GM12878 (cell line): ENCODE results near the gene ANXA2R. TPM values are rescaled to one million over a fixed set of nuclear protein-coding genes. Genes with fewer than 3 reads are reported as not detected.
A peak's percentile ranks its signal among the peaks of the same experiment; 100 is the strongest.

ENCODE experiments used
- LARP7 ChIP-seq: fragments of 450-650 bp; IDR thresholded peaks from 2 replicates; pipeline ENCODE4 v1.6.1; 2017; ENCODE audit warnings: mild to moderate bottlenecking
- SIN3A ChIP-seq: IDR thresholded peaks from 2 replicates; pipeline ENCODE4 v1.6.1; 2012; ENCODE audit warnings: low read depth, low read length, improper control_type of control experiment
- ZBED1 ChIP-seq: IDR thresholded peaks from 2 replicates; pipeline ENCODE4 v1.6.1; 2016; ENCODE audit warnings: borderline replicate concordance
- ZNF24 ChIP-seq: fragments of 450-650 bp; IDR thresholded peaks from 2 replicates; pipeline ENCODE4 v1.6.1; 2017; ENCODE audit warnings: antibody characterized with exemption, mild to moderate bottlenecking
- polyA plus RNA-seq, 11 experiments: library from polyadenylated mRNA; depleted of rRNA in 4 of 11; unstranded in 6 of 11; stranded (reverse) in 5 of 11; fragments of >200 nt; fragmentation: Nextera tagmentation in 4 of 11; fragmentation: Illumina TruSeq in 1 of 11; extraction: Ambion mirVana in 4 of 11; extraction: Trizol in 1 of 11; gene quantifications; 1 replicate in 1 of 11; 2 replicates in 10 of 11; pipeline versions ENCODE4 v1.2.1 to v1.2.3, GENCODE V29; 2011 to 2016; ENCODE audit warnings: inconsistent platforms in 2 of 11, missing spikeins in 2 of 11, low read depth in 1 of 11
- total RNA-seq, 4 experiments: library from RNA; depleted of rRNA in 3 of 4; stranded (reverse); fragments of >200 nt in 3 of 4; fragmentation: Illumina TruSeq in 1 of 4; extraction: Trizol in 1 of 4; gene quantifications; 2 replicates each; pipeline versions ENCODE4 v1.2.1 to v1.2.3, GENCODE V29; 2013 to 2021
- TF ChIP-seq, protein P1 (sequence below): fragments of 450-650 bp; IDR thresholded peaks from 2 replicates; pipeline ENCODE4 v1.6.1; 2016; ENCODE audit warnings: mild to moderate bottlenecking
- TF ChIP-seq, protein P2 (sequence below): fragments of 450-650 bp; IDR thresholded peaks from 2 replicates; pipeline ENCODE4 v1.6.1; 2017; ENCODE audit warnings: mild to moderate bottlenecking, low read depth, inconsistent platforms; ENCODE audit not compliant: poor library complexity, severe bottlenecking
- TF ChIP-seq, protein P3 (sequence below): IDR thresholded peaks from 2 replicates; pipeline ENCODE4 v1.6.1; 2012; ENCODE audit warnings: low read depth, low read length, improper control_type of control experiment

ANXA2R gene
- total and polyA plus RNA-seq, 10 of the 15 experiments (the other 5 are each of a cell fraction or from before 2014, with no cell fraction given), result 2.3 to 7.8 (median 4.4) TPM

DNA sequence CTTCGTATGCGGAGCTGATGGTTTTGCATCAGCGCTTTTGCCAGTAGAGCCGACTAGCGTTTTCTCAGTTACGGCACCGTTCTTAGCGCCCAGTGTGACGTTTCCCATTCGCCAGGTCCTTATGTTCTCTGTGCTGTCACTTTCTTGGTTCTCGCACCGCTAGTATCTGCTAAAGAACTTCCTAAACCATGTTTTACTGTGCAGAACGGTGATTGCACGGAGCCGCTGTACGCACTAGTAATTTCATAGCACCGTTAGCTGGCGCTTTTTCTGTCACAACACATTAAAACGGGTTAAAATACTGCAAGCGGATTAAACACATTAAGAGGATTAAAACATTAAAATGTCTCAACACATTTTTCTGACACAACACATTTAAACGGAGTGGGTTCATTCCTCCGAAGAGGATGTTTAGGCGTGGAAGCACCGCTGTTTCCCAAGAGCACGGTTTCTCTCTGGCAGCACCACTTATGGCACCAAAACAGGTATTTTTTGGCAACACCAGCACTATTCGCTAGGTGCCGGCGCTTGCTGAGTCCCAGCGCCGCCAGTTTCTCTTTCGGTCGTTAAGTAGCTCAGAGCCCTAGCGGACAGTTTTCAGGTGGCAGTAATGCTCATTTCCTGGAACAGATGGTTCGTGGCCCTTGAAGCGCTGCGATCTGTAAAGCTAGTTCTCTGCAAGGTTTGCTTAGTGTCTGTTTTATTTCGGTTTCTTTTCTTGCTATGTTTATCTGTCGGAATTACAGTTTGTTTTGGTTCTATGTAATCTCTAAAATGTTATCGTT is 20.3 kb downstream of the ANXA2R start (continued):
- TF ChIP-seq, protein P1, sequence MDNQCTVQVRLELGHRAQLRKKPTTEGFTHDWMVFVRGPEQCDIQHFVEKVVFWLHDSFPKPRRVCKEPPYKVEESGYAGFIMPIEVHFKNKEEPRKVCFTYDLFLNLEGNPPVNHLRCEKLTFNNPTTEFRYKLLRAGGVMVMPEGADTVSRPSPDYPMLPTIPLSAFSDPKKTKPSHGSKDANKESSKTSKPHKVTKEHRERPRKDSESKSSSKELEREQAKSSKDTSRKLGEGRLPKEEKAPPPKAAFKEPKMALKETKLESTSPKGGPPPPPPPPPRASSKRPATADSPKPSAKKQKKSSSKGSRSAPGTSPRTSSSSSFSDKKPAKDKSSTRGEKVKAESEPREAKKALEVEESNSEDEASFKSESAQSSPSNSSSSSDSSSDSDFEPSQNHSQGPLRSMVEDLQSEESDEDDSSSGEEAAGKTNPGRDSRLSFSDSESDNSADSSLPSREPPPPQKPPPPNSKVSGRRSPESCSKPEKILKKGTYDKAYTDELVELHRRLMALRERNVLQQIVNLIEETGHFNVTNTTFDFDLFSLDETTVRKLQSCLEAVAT, result no peak
- TF ChIP-seq SIN3A (no peak), ZBED1 (peak; percentile 57; the same call in 1 of the 2 replicates), LARP7 (no peak; the same call in 1 of the 2 replicates), ZNF24 (no peak)
- TF ChIP-seq, protein P2, sequence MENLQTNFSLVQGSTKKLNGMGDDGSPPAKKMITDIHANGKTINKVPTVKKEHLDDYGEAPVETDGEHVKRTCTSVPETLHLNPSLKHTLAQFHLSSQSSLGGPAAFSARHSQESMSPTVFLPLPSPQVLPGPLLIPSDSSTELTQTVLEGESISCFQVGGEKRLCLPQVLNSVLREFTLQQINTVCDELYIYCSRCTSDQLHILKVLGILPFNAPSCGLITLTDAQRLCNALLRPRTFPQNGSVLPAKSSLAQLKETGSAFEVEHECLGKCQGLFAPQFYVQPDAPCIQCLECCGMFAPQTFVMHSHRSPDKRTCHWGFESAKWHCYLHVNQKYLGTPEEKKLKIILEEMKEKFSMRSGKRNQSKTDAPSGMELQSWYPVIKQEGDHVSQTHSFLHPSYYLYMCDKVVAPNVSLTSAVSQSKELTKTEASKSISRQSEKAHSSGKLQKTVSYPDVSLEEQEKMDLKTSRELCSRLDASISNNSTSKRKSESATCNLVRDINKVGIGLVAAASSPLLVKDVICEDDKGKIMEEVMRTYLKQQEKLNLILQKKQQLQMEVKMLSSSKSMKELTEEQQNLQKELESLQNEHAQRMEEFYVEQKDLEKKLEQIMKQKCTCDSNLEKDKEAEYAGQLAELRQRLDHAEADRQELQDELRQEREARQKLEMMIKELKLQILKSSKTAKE, result no peak
- TF ChIP-seq, protein P3, sequence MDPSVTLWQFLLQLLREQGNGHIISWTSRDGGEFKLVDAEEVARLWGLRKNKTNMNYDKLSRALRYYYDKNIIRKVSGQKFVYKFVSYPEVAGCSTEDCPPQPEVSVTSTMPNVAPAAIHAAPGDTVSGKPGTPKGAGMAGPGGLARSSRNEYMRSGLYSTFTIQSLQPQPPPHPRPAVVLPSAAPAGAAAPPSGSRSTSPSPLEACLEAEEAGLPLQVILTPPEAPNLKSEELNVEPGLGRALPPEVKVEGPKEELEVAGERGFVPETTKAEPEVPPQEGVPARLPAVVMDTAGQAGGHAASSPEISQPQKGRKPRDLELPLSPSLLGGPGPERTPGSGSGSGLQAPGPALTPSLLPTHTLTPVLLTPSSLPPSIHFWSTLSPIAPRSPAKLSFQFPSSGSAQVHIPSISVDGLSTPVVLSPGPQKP, result no peak
